Prostate gland (tissue), 2 donors: Measurements from ENCODE around the gene ITGB4.

Experiments used
- POLR2AphosphoS5 ChIP-seq: sonication (generic); formaldehyde crosslinking; IDR thresholded peaks from one replicate; pipeline ENCODE4 v1.6.1; 2017; ENCODE audit warnings: antibody characterized with exemption
- TF ChIP-seq, protein P1 (sequence below), 4 experiments: fragments of 200-600 bp in 2 of 4; fragments of 450-650 bp in 2 of 4; sonication (generic) in 2 of 4; IDR thresholded peaks; 1 replicate in 3 of 4; 2 replicates in 1 of 4; pipeline ENCODE4 v1.5.1; 2016 to 2019; ENCODE audit warnings: antibody characterized with exemption in 4 of 4, mild to moderate bottlenecking in 2 of 4, moderate library complexity in 2 of 4

GRCh38 chr17:75681289-75681688 lies 40.0 kb upstream of the ITGB4 start:
- TF ChIP-seq, protein P1, sequence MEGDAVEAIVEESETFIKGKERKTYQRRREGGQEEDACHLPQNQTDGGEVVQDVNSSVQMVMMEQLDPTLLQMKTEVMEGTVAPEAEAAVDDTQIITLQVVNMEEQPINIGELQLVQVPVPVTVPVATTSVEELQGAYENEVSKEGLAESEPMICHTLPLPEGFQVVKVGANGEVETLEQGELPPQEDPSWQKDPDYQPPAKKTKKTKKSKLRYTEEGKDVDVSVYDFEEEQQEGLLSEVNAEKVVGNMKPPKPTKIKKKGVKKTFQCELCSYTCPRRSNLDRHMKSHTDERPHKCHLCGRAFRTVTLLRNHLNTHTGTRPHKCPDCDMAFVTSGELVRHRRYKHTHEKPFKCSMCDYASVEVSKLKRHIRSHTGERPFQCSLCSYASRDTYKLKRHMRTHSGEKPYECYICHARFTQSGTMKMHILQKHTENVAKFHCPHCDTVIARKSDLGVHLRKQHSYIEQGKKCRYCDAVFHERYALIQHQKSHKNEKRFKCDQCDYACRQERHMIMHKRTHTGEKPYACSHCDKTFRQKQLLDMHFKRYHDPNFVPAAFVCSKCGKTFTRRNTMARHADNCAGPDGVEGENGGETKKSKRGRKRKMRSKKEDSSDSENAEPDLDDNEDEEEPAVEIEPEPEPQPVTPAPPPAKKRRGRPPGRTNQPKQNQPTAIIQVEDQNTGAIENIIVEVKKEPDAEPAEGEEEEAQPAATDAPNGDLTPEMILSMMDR (IDR thresholded peaks at IDR 0.05) = no peak
- no peak for TF ChIP-seq POLR2AphosphoS5
